CD14-positive monocyte (primary cell): ENCODE results near the gene TENM3. TPM values are rescaled to one million over a fixed set of nuclear protein-coding genes. Genes with fewer than 3 reads are reported as not detected.

ENCODE experiments used
- DNase-seq, 3 donors: peaks; one replicate each; pipeline ENCODE4 v3.0.0-alpha.2; 2011 to 2022
- H2AFZ ChIP-seq: 2 replicates; pipeline ENCODE4 v1.6.0; 2012; ENCODE audit warnings: mild to moderate bottlenecking, low read depth, low read length, inconsistent platforms; ENCODE audit not compliant: insufficient read depth, poor library complexity, severe bottlenecking
- H3K27ac ChIP-seq, 2 donors: 1 replicate in 1 of 2; 2 replicates in 1 of 2; pipeline ENCODE4 v1.5.1; 2012 to 2013; ENCODE audit warnings: low read length in 2 of 2, control low read depth in 1 of 2, inconsistent platforms in 1 of 2, low read depth in 1 of 2, mild to moderate bottlenecking in 1 of 2
- H3K27me3 ChIP-seq, 2 donors: one replicate each; pipeline versions ENCODE4 v1.6.0 to v1.6.1; 2011 to 2013; ENCODE audit warnings: low read length in 2 of 2; ENCODE audit not compliant: control insufficient read depth in 2 of 2, insufficient read depth in 2 of 2
- H3K36me3 ChIP-seq, 2 donors: replicated peaks in 1 of 2; 1 replicate in 1 of 2; 2 replicates in 1 of 2; pipeline versions ENCODE4 v1.5.1 to v1.6.1; 2012 to 2013; ENCODE audit warnings: low read length in 2 of 2, control low read depth in 1 of 2, inconsistent platforms in 1 of 2, mild to moderate bottlenecking in 1 of 2; ENCODE audit not compliant: insufficient read depth in 2 of 2, control insufficient read depth in 1 of 2
- H3K4me1 ChIP-seq, 2 donors: 1 replicate in 1 of 2; 2 replicates in 1 of 2; pipeline versions ENCODE4 v1.5.1 to v1.6.1; 2012 to 2013; ENCODE audit warnings: low read length in 2 of 2, control low read depth in 1 of 2, inconsistent platforms in 1 of 2, mild to moderate bottlenecking in 1 of 2, moderate library complexity in 1 of 2; ENCODE audit not compliant: insufficient read depth in 2 of 2, control insufficient read depth in 1 of 2
- H3K4me2 ChIP-seq: replicated peaks from 2 replicates; pipeline ENCODE3; 2012; ENCODE audit warnings: low read length, moderate library complexity, mild to moderate bottlenecking; ENCODE audit not compliant: poor library complexity, severe bottlenecking; ENCODE audit errors: extremely low read depth
- H3K4me3 ChIP-seq, 3 experiments: fragments of 200-600 bp in 1 of 3; sonication (generic) in 1 of 3; replicated peaks in 1 of 3; 1 replicate in 2 of 3; 2 replicates in 1 of 3; pipeline ENCODE4 v1.5.1; 2011 to 2013; ENCODE audit warnings: low read length in 3 of 3, mild to moderate bottlenecking in 3 of 3, control low read depth in 2 of 3, low read depth in 2 of 3, inconsistent platforms in 1 of 3, moderate library complexity in 1 of 3
- H3K79me2 ChIP-seq: 2 replicates; pipeline ENCODE4 v1.6.0; 2012; ENCODE audit warnings: mild to moderate bottlenecking, control low read depth, inconsistent platforms, low read length, moderate library complexity; ENCODE audit not compliant: insufficient read depth
- H3K9ac ChIP-seq: 2 replicates; pipeline ENCODE4 v1.6.0; 2017; ENCODE audit warnings: low read length, mild to moderate bottlenecking; ENCODE audit not compliant: insufficient read depth, poor library complexity, severe bottlenecking
- H3K9me3 ChIP-seq, 2 donors: replicated peaks in 1 of 2; 1 replicate in 1 of 2; 2 replicates in 1 of 2; pipeline versions ENCODE4 v1.5.1 to v1.6.1; 2012 to 2013; ENCODE audit warnings: low read length in 2 of 2, control low read depth in 1 of 2; ENCODE audit not compliant: control insufficient read depth in 1 of 2, insufficient read depth in 1 of 2
- H4K20me1 ChIP-seq: 2 replicates; pipeline ENCODE4 v1.6.0; 2012; ENCODE audit warnings: mild to moderate bottlenecking, low read length, control low read depth, moderate library complexity; ENCODE audit not compliant: insufficient read depth
- H3K27ac Mint-ChIP-seq, 7 donors: one replicate each; pipeline ENCODE4 v1.8.0; 2020; ENCODE audit warnings: mild to moderate bottlenecking in 7 of 7, mixed read lengths in 7 of 7, moderate library complexity in 6 of 7, inconsistent platforms in 2 of 7
- H3K27me3 Mint-ChIP-seq, 3 donors: one replicate each; pipeline ENCODE4 v1.8.0; 2021 to 2022; ENCODE audit warnings: low read depth in 3 of 3, mild to moderate bottlenecking in 3 of 3, mixed read lengths in 3 of 3, moderate library complexity in 3 of 3, inconsistent platforms in 1 of 3
- H3K36me3 Mint-ChIP-seq, 2 donors: one replicate each; pipeline ENCODE4 v1.8.0; 2020; ENCODE audit warnings: mixed read lengths in 2 of 2, inconsistent platforms in 1 of 2, mild to moderate bottlenecking in 1 of 2
- H3K4me1 Mint-ChIP-seq: one replicate; pipeline ENCODE4 v1.8.0; 2020; ENCODE audit warnings: mild to moderate bottlenecking, mixed read lengths
- H3K4me3 Mint-ChIP-seq, 2 donors: one replicate each; pipeline ENCODE4 v1.8.0; 2020; ENCODE audit warnings: mild to moderate bottlenecking in 2 of 2, mixed read lengths in 2 of 2, moderate library complexity in 1 of 2
- H3K9me3 Mint-ChIP-seq, 7 donors: one replicate each; pipeline ENCODE4 v1.8.0; 2020 to 2022; ENCODE audit warnings: mixed read lengths in 7 of 7, mild to moderate bottlenecking in 6 of 7, moderate library complexity in 6 of 7, inconsistent platforms in 2 of 7
- WGBS: methylation state at CpG from one replicate; pipeline ENCODE4 v1.1.5; 2013; ENCODE audit warnings: missing lambda C conversion rate; ENCODE audit not compliant: insufficient coverage; 5-methylcytosine and 5-hydroxymethylcytosine counted together
- intact Hi-C, 2 donors: fragments of 100-400 bp; cut with micrococcal nuclease; formaldehyde crosslinking; loops; one replicate each; pipeline versions ENCODE4 v1.15.0 to v1.15.1; 2023
- polyA plus RNA-seq, 3 donors: library from polyadenylated mRNA; depleted of rRNA in 1 of 3; unstranded in 2 of 3; stranded (reverse) in 1 of 3; fragments of 300-500 nt in 2 of 3; fragments of >200 nt in 1 of 3; fragmentation: Illumina TruSeq in 2 of 3; gene quantifications; 1 replicate in 2 of 3; 2 replicates in 1 of 3; pipeline ENCODE4 v1.2.3, GENCODE V29; 2012 to 2021
- TF ChIP-seq, protein P1 (sequence below): fragments of 200-600 bp; IDR thresholded peaks from one replicate; pipeline ENCODE4 v1.8.0; 2022; ENCODE audit warnings: antibody characterized with exemption, mild to moderate bottlenecking

TENM3 gene
- polyA plus RNA-seq, 3 donors, result not detected

DNA sequence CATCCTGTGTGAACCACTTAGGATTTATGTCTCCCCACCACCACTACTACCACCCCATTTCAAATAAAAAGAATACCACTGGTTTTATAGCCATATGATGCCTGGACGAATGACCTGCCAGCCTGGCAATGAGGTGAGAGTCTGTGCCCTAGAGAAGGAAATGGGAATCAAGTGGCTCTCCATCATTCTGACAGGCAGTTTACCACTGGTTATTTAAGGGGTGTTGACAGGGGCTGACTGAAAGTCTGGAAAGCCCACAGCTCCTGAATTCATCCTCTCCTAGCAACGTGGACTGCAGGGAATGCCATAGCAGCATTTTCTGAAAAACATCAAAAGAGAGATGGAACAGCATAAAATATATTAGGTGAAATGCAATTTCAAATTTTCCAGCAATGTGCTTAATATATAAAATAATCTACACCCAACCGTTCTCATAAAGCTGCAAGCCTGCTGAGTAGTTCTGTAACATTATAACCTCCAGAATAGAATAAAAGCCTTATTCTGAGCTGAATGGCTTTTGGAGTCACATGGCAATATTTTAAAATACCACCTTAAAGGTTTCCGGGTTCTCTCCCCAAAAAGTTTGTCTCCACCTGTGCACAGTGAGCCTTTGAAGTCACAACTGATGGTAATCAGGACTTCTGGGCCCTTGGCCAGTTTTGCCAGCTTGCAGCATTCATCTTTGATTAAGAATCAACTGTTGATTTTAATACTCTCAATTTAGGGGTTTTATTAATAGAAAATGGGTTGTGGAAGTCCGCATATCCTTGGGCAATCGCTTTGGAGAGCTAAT, 552.4 kb downstream of the TENM3 start:
- H2AFZ ChIP-seq, result no peak overlapping the region
- Mint-ChIP-seq H3K36me3 (no peaks in the 10 kb centered on the region), H3K27ac (no peak overlapping the region), H3K27me3 (peaks cover 0 to 2% (median 0%) of the 10 kb centered on the region in 3 donors), H3K4me1 (no peaks in the 10 kb centered on the region), H3K9me3 (peaks cover 16 to 30% (median 19%) of the 10 kb centered on the region in 7 donors), H3K4me3 (no peak overlapping the region)
- H3K36me3 ChIP-seq, result no peaks in the 10 kb centered on the region
- no peak for DNase-seq
- peaks cover 21 to 27% of the 10 kb centered on the region in 2 donors for H3K9me3 ChIP-seq
- no peak overlapping the region for H3K9ac ChIP-seq
- H3K27me3 ChIP-seq, result no peaks in the 10 kb centered on the region
- no peaks in the 10 kb centered on the region for H3K79me2 ChIP-seq
- intact Hi-C loops, result no loop called here
- 86% methylated on average over 1 of the region's 6 CpGs for WGBS
- no peaks in the 10 kb centered on the region for H3K4me1 ChIP-seq
- TF ChIP-seq, protein P1, sequence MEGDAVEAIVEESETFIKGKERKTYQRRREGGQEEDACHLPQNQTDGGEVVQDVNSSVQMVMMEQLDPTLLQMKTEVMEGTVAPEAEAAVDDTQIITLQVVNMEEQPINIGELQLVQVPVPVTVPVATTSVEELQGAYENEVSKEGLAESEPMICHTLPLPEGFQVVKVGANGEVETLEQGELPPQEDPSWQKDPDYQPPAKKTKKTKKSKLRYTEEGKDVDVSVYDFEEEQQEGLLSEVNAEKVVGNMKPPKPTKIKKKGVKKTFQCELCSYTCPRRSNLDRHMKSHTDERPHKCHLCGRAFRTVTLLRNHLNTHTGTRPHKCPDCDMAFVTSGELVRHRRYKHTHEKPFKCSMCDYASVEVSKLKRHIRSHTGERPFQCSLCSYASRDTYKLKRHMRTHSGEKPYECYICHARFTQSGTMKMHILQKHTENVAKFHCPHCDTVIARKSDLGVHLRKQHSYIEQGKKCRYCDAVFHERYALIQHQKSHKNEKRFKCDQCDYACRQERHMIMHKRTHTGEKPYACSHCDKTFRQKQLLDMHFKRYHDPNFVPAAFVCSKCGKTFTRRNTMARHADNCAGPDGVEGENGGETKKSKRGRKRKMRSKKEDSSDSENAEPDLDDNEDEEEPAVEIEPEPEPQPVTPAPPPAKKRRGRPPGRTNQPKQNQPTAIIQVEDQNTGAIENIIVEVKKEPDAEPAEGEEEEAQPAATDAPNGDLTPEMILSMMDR, result no peak
- no peak overlapping the region for H3K4me3 ChIP-seq
- no peak overlapping the region for H3K4me2 ChIP-seq
- H3K27ac ChIP-seq, result no peak overlapping the region
- H4K20me1 ChIP-seq, result no peaks in the 10 kb centered on the region

DNA sequence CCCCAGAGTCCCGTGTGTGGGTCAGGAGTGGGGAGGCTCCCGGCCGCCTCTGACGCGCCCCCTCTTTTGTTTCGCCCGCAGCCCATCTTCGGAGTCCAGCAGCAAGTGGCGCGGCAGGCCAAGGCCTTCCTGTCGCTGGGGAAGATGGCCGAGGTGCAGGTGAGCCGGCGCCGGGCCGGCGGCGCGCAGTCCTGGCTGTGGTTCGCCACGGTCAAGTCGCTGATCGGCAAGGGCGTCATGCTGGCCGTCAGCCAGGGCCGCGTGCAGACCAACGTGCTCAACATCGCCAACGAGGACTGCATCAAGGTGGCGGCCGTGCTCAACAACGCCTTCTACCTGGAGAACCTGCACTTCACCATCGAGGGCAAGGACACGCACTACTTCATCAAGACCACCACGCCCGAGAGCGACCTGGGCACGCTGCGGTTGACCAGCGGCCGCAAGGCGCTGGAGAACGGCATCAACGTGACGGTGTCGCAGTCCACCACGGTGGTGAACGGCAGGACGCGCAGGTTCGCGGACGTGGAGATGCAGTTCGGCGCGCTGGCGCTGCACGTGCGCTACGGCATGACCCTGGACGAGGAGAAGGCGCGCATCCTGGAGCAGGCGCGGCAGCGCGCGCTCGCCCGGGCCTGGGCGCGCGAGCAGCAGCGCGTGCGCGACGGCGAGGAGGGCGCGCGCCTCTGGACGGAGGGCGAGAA, 556.5 kb downstream of the TENM3 start:
- Histone ChIP-seq H3K4me3 (no peak overlapping the region), H2AFZ (no peak overlapping the region), H3K27ac (no peak overlapping the region), H3K4me2 (no peak overlapping the region), H4K20me1 (no peaks in the 10 kb centered on the region), H3K27me3 (no peaks in the 10 kb centered on the region), H3K4me1 (no peaks in the 10 kb centered on the region), H3K79me2 (no peaks in the 10 kb centered on the region), H3K36me3 (no peaks in the 10 kb centered on the region), H3K9me3 (peaks cover 18 to 19% of the 10 kb centered on the region in 2 donors), H3K9ac (no peak overlapping the region)
- Mint-ChIP-seq H3K36me3 (no peaks in the 10 kb centered on the region), H3K4me3 (no peak overlapping the region), H3K4me1 (no peaks in the 10 kb centered on the region), H3K9me3 (peaks cover 14 to 33% (median 18%) of the 10 kb centered on the region in 7 donors), H3K27ac (no peak overlapping the region), H3K27me3 (peaks cover 0 to 4% (median 2%) of the 10 kb centered on the region in 3 donors)
- TF ChIP-seq, protein P1, result no peak
- 95% methylated on average over 82 of the region's 85 CpGs for WGBS
- no peak for DNase-seq
- intact Hi-C loops, result loop anchor here in 1 of 2 donors (10.0 kb wide), 1 partner anchor 315 kb away; no protein-coding TSS in a partner anchor
